RWPE2 (cell line): Measurements from ENCODE around the gene ADAMTS17.

Experiments
- ATAC-seq: fragments of 200-7000 bp; cut with Tn5 transposase; 3 replicates; pipeline ENCODE4 v1.9.1; 2021; ENCODE audit warnings: low read depth
- DNase-seq: peaks from one replicate; pipeline ENCODE4 v3.0.0-alpha.2; 2020; ENCODE audit warnings: low spot score
- H3K27ac ChIP-seq: fragments of 450-650 bp; 2 replicates; pipeline ENCODE4 v1.5.1; 2017; ENCODE audit warnings: mild to moderate bottlenecking; ENCODE audit not compliant: poor library complexity, severe bottlenecking
- H3K27me3 ChIP-seq: fragments of 250-450 bp; sonication (Bioruptor Pico); 2 replicates; pipeline ENCODE4 v1.5.1; 2021; ENCODE audit warnings: mild to moderate bottlenecking, moderate library complexity; ENCODE audit not compliant: insufficient read depth, poor library complexity, severe bottlenecking
- H3K36me3 ChIP-seq: fragments of 250-450 bp; sonication (Bioruptor Pico); 2 replicates; pipeline ENCODE4 v1.5.1; 2020; ENCODE audit warnings: low read depth, mild to moderate bottlenecking, moderate library complexity
- H3K4me1 ChIP-seq: fragments of 250-450 bp; sonication (Bioruptor Pico); 2 replicates; pipeline ENCODE4 v1.5.1; 2021; ENCODE audit warnings: mild to moderate bottlenecking, moderate library complexity; ENCODE audit not compliant: insufficient read depth, poor library complexity, severe bottlenecking
- H3K4me3 ChIP-seq: fragments of 250-450 bp; sonication (Bioruptor Pico); 2 replicates; pipeline ENCODE4 v1.5.1; 2021; ENCODE audit warnings: mild to moderate bottlenecking, moderate library complexity; ENCODE audit not compliant: severe bottlenecking
- H3K9me3 ChIP-seq: fragments of 250-450 bp; sonication (Bioruptor Pico); 2 replicates; pipeline ENCODE4 v1.5.1; 2021; ENCODE audit warnings: mild to moderate bottlenecking, moderate library complexity; ENCODE audit not compliant: severe bottlenecking
- CTCF ChIP-seq: fragments of 450-650 bp; IDR thresholded peaks from one replicate; pipeline ENCODE4 v1.5.1; 2017; ENCODE audit warnings: mild to moderate bottlenecking, moderate library complexity; ENCODE audit not compliant: poor library complexity, severe bottlenecking

The ADAMTS17 gene

DNA sequence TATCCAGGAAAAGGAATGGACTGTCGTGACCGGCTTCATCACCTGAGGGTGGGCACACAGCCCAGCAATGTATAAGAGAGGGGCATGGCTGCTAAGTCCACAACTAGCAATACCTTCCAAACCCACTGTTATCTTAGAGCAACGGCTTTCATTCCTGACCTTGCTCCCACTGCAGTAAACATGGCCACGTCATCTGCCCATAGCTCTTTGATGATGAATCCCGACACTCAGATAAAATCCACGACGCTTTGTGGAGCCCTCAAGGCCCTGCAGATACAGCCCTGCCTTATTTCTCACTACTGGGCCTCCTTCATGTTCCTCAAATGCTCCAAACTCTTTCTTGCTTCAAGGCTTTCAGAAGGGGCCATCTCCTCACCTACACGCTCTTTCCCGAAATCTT is 114.0 kb downstream of the ADAMTS17 start:
- Histone ChIP-seq H3K4me3 (no peak overlapping the region), H3K27ac (no peak overlapping the region), H3K9me3 (no peaks in the 10 kb centered on the region), H3K27me3 (no peaks in the 10 kb centered on the region), H3K4me1 (no peaks in the 10 kb centered on the region), H3K36me3 (no peaks in the 10 kb centered on the region)
- ATAC-seq (no peak), DNase-seq (no peak)
- no peak for TF ChIP-seq CTCF

GRCh38 chr15:100226107-100226506 is 115.7 kb downstream of the ADAMTS17 start:
- Histone ChIP-seq H3K9me3 (no peaks in the 10 kb centered on the region), H3K4me3 (no peak overlapping the region), H3K4me1 (no peaks in the 10 kb centered on the region), H3K27ac (no peak overlapping the region), H3K27me3 (no peaks in the 10 kb centered on the region), H3K36me3 (no peaks in the 10 kb centered on the region)
- DNase-seq, result no peak
- TF ChIP-seq CTCF, result no peak
- ATAC-seq, result no peak

DNA sequence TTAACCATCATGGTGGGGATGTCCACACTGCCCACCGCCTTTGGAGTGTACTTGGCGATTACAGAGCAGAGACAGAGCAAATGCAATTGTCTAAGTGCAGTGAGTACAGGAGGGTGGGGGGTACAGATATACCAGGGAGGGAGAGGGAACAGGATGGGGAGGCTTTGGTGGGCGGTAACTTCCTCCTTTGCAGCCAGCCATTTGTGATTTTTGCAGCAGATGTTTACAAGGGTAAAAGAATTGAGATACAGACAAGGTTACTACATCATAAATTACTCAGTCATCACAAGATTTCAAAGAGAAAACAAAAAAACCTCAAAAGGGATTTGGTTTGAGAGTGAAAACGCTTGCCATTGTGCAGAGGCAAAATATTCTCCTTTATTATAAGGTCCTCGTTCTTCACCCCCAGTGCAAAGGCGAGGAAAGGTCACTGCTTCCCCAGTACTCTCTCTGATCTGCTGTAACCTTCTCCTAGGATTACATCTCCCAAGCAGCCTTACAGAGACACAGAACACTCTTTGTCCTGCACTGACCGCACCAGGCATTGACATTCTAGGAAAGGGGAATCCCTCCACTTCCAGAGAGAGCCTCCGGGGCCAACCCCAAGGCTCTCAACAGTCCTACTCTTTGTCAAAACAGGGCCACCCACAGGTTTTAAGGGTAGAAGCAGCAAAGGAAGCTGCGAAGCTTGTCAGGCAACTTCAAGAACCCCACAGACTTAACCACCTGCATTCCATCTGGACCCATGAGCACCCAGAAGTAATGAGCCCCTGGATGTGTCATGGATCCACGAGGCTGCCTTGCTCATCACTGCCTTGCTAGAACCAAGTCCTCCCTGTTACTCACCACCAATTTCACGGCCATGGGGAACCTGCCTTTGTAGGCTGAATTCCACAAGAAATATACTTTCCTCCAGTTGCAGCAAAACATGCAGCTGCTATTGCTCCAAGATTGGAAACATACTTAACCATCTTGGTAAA is 117.3 kb downstream of the ADAMTS17 start:
- DNase-seq, result no peak
- H3K4me3 ChIP-seq, result no peak overlapping the region
- no peak overlapping the region for H3K27ac ChIP-seq
- ATAC-seq, result peak; percentile 75
- no peak for TF ChIP-seq CTCF
- no peaks in the 10 kb centered on the region for H3K4me1 ChIP-seq
- H3K36me3 ChIP-seq, result no peaks in the 10 kb centered on the region
- H3K27me3 ChIP-seq, result no peaks in the 10 kb centered on the region
- H3K9me3 ChIP-seq, result no peaks in the 10 kb centered on the region

DNA sequence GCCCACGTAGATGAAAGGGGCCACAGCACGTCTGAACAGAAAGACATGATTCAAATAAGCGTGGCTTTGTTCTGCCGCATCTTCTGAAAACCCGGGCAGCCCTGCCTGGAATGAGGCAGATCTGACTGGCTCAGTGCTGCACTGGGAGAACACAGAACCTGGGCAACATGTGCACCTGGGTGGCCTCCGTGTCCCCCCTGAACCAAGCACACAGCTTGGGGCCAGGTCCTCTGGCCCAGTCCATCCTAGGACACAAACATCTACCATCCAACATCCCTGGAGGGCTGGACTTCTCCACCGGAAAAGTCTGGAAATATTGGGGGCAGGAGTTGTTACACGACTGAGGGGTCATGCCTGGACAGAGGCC is 119.4 kb downstream of the ADAMTS17 start:
- no peaks in the 10 kb centered on the region for H3K4me1 ChIP-seq
- no peaks in the 10 kb centered on the region for H3K36me3 ChIP-seq
- H3K27ac ChIP-seq, result no peak overlapping the region
- no peak for TF ChIP-seq CTCF
- DNase-seq, result peak; percentile 41
- H3K4me3 ChIP-seq, result no peak overlapping the region
- H3K9me3 ChIP-seq, result no peaks in the 10 kb centered on the region
- H3K27me3 ChIP-seq, result no peaks in the 10 kb centered on the region
- no peak for ATAC-seq
